Subcutaneous abdominal adipose tissue (tissue), 5 donors: Measurements from ENCODE around the gene ARRB1.

Source experiments
- H3K27ac ChIP-seq: one replicate; pipeline ENCODE4 v1.7.0; 2013; ENCODE audit warnings: low read depth, mild to moderate bottlenecking, inconsistent platforms, low read length, moderate library complexity
- H3K27me3 ChIP-seq, 5 donors: one replicate each; pipeline ENCODE4 v1.7.0; 2013; ENCODE audit warnings: low read length in 5 of 5, inconsistent platforms in 1 of 5; ENCODE audit not compliant: control insufficient read depth in 5 of 5, insufficient read depth in 4 of 5
- H3K36me3 ChIP-seq, 5 donors: one replicate each; pipeline ENCODE4 v1.7.0; 2013; ENCODE audit warnings: low read length in 5 of 5; ENCODE audit not compliant: control insufficient read depth in 5 of 5, insufficient read depth in 5 of 5
- H3K4me1 ChIP-seq, 5 donors: one replicate each; pipeline ENCODE4 v1.7.0; 2013; ENCODE audit warnings: low read length in 5 of 5, mild to moderate bottlenecking in 3 of 5, moderate library complexity in 1 of 5; ENCODE audit not compliant: control insufficient read depth in 5 of 5, insufficient read depth in 5 of 5
- H3K4me3 ChIP-seq, 5 donors: one replicate each; pipeline ENCODE4 v1.7.0; 2013; ENCODE audit warnings: low read length in 5 of 5, low read depth in 1 of 5
- H3K9ac ChIP-seq, 5 donors: one replicate each; pipeline ENCODE4 v1.7.0; 2013; ENCODE audit warnings: low read length in 5 of 5, mild to moderate bottlenecking in 4 of 5, moderate library complexity in 3 of 5
- H3K9me3 ChIP-seq, 5 donors: one replicate each; pipeline ENCODE4 v1.7.0; 2013; ENCODE audit warnings: low read length in 5 of 5; ENCODE audit not compliant: control insufficient read depth in 5 of 5
- donor health status: healthy.
- donor health status: healthy.
- donor health status: healthy.
- donor health status: healthy.
- donor health status: healthy.

ARRB1 gene

GRCh38 chr11:75289919-75290318 lies 61.5 kb downstream of the ARRB1 start:
- peaks cover 3 to 29% (median 25%) of the 10 kb centered on the region in 5 donors for H3K4me1 ChIP-seq
- H3K9ac ChIP-seq, result no peak overlapping the region
- no peaks in the 10 kb centered on the region for H3K27me3 ChIP-seq
- no peak overlapping the region for H3K27ac ChIP-seq
- peaks cover 0 to 59% (median 42%) of the 10 kb centered on the region in 5 donors for H3K36me3 ChIP-seq
- H3K9me3 ChIP-seq, result no peaks in the 10 kb centered on the region
- H3K4me3 ChIP-seq, result no peak overlapping the region

- Histone ChIP-seq H3K4me1 (peaks cover 3 to 29% (median 25%) of the 10 kb centered on the region in 5 donors), H3K27ac (no peak overlapping the region), H3K9ac (no peak overlapping the region), H3K4me3 (no peak overlapping the region), H3K9me3 (no peaks in the 10 kb centered on the region), H3K36me3 (peaks cover 0 to 62% (median 43%) of the 10 kb centered on the region in 5 donors), H3K27me3 (no peaks in the 10 kb centered on the region)
Measured at GRCh38 chr11:75289511-75289760, 62.0 kb downstream of the ARRB1 start.

DNA sequence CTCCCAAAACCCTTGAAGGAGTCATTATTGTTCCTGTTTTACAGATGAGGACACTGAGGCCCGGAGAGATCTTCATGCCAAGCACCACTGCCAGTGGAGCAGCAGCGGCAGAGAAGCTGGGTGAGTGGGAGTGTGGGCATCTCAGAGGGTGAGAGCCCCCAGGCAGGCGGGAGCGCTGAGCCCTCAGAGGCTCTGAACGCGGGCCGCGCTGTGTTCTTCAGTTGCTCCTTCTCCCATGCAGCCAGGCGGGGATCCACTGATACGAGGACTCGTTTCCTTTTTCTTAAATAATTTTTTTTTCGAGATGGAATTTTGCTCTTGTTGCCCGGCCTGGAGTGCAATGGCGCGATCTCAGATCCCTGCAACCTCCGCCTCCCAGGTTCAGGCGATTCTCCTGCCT lies 63.9 kb downstream of the ARRB1 start:
- Histone ChIP-seq H3K9me3 (no peaks in the 10 kb centered on the region), H3K27ac (no peak overlapping the region), H3K4me3 (no peak overlapping the region), H3K36me3 (peaks cover 0 to 70% (median 58%) of the 10 kb centered on the region in 5 donors), H3K9ac (no peak overlapping the region), H3K4me1 (peaks cover 0 to 18% (median 12%) of the 10 kb centered on the region in 5 donors), H3K27me3 (no peaks in the 10 kb centered on the region)

- Histone ChIP-seq H3K9me3 (no peaks in the 10 kb centered on the region), H3K27me3 (no peaks in the 10 kb centered on the region), H3K4me3 (no peak overlapping the region), H3K36me3 (peaks cover 0 to 76% (median 64%) of the 10 kb centered on the region in 5 donors), H3K27ac (no peak overlapping the region), H3K9ac (no peak overlapping the region), H3K4me1 (peaks cover 0 to 16% (median 10%) of the 10 kb centered on the region in 5 donors)
Measured at GRCh38 chr11:75286826-75287465, 64.5 kb downstream of the ARRB1 start.

GRCh38 chr11:75285776-75286360 lies 65.6 kb downstream of the ARRB1 start:
- H3K9me3 ChIP-seq, result no peaks in the 10 kb centered on the region
- H3K27me3 ChIP-seq, result no peaks in the 10 kb centered on the region
- peaks cover 0 to 84% (median 75%) of the 10 kb centered on the region in 5 donors for H3K36me3 ChIP-seq
- H3K4me3 ChIP-seq, result no peak overlapping the region
- no peak overlapping the region for H3K9ac ChIP-seq
- no peak overlapping the region for H3K27ac ChIP-seq
- peaks cover 0 to 18% (median 11%) of the 10 kb centered on the region in 5 donors for H3K4me1 ChIP-seq

GRCh38 chr11:75283391-75283931 lies 68.0 kb downstream of the ARRB1 start:
- H3K27ac ChIP-seq, result no peak overlapping the region

DNA sequence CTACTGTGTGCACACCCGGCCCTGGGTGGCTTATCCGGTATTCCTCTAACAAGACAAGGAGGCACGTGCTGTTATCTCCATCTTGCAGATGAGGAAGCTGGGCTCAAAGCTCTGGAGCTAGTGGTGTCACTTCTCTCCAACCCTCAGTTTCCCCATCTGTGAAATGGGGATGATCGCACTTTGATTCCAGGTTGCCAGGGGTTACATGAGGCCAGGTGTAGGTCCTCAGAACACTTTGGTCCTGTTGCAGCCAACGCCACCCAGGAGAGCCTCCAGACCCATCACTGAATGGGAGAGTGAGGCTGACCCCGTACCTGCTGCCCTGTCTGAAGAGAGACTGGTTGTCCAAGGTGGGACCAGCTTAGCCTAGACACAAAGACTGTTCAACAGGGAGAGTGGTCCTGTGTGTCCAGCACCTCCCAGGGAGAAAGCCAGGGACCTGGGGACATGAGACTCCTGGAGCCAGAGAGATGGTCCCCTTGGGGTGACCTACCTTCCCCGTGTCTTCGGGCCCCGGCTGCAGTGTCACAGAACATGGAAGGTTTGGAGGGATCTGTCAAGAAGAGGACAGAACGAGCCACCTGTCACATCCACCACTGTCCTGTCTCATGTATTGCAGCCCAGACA lies 69.9 kb downstream of the ARRB1 start:
- Histone ChIP-seq H3K27me3 (no peaks in the 10 kb centered on the region), H3K27ac (no peak overlapping the region), H3K4me3 (no peak overlapping the region), H3K4me1 (peaks cover 0 to 21% (median 13%) of the 10 kb centered on the region in 5 donors), H3K36me3 (peaks cover 0 to 94% (median 88%) of the 10 kb centered on the region in 5 donors), H3K9me3 (no peaks in the 10 kb centered on the region), H3K9ac (no peak overlapping the region)

More at GRCh38 chr11:75283391-75283931, 68.0 kb downstream of the ARRB1 start:
- H3K36me3 ChIP-seq, result peaks cover 0 to 90% (median 80%) of the 10 kb centered on the region in 5 donors
- H3K27me3 ChIP-seq, result no peaks in the 10 kb centered on the region
- H3K9me3 ChIP-seq, result no peaks in the 10 kb centered on the region
- H3K4me3 ChIP-seq, result no peak overlapping the region
- no peak overlapping the region for H3K9ac ChIP-seq
- peaks cover 0 to 24% (median 13%) of the 10 kb centered on the region in 5 donors for H3K4me1 ChIP-seq

DNA sequence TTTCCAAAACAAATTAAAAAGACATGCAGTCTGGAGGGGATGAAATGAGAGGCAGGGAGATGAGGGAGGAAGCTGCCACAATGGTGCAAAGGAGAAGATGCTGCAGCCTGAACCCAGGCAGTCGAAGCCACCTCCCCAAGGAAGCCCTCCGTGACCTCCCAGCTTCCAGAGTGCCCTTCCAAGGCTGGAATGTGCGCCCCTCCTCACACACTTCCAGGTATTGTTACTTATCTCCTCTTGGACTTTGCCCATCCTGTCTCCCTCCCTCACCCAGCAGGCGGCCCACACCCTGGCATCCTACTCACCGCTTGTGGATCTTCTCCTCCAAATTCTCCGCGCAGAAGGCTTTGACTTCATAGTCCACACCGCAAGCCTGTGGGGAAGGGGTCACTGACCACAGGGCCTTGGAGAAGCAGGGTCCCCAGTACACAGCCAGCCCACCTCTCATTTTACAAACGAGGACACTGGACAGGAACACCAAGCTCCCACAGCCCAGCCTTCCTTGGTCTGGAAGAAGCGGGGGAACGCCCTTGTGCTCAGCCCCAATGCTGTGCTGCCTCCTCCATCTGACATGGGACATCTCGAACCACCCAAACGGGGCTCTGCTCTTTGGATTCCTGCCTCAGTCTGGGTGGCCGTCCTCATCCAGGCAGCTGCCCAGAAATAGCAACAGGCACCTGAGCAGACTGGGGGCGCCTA lies 70.5 kb downstream of the ARRB1 start:
- H3K9ac ChIP-seq, result no peak overlapping the region
- H3K4me3 ChIP-seq, result no peak overlapping the region
- H3K4me1 ChIP-seq, result peaks cover 0 to 28% (median 13%) of the 10 kb centered on the region in 5 donors
- H3K36me3 ChIP-seq, result peaks cover 5 to 96% (median 90%) of the 10 kb centered on the region in 5 donors
- H3K27me3 ChIP-seq, result no peaks in the 10 kb centered on the region
- H3K9me3 ChIP-seq, result no peaks in the 10 kb centered on the region
- no peak overlapping the region for H3K27ac ChIP-seq

GRCh38 chr11:75280227-75280701 lies 71.2 kb downstream of the ARRB1 start:
- H3K9ac ChIP-seq, result no peak overlapping the region
- H3K36me3 ChIP-seq, result peaks cover 7 to 95% (median 90%) of the 10 kb centered on the region in 5 donors
- H3K27ac ChIP-seq, result no peak overlapping the region

More at GRCh38 chr11:75280227-75280701, 71.2 kb downstream of the ARRB1 start:
- H3K4me1 ChIP-seq, result peaks cover 0 to 34% (median 18%) of the 10 kb centered on the region in 5 donors
- no peaks in the 10 kb centered on the region for H3K27me3 ChIP-seq
- H3K9me3 ChIP-seq, result no peaks in the 10 kb centered on the region
- H3K4me3 ChIP-seq, result no peak overlapping the region
